Loucy (cell line): Measurements from ENCODE around the gene SEC16A.

Experiments used
- EZH2phosphoT487 ChIP-seq: fragments of 200-600 bp; IDR thresholded peaks from 2 replicates; pipeline ENCODE4 v1.6.1; 2018; ENCODE audit warnings: antibody characterized with exemption, mild to moderate bottlenecking, moderate library complexity, borderline replicate concordance
- TF ChIP-seq, protein P1 (sequence below): fragments of 200-600 bp; sonication (generic); conservative IDR thresholded peaks from 2 replicates; pipeline ENCODE4 v1.5.1; 2014; ENCODE audit warnings: mild to moderate bottlenecking, antibody characterized with exemption, low read length

DNA sequence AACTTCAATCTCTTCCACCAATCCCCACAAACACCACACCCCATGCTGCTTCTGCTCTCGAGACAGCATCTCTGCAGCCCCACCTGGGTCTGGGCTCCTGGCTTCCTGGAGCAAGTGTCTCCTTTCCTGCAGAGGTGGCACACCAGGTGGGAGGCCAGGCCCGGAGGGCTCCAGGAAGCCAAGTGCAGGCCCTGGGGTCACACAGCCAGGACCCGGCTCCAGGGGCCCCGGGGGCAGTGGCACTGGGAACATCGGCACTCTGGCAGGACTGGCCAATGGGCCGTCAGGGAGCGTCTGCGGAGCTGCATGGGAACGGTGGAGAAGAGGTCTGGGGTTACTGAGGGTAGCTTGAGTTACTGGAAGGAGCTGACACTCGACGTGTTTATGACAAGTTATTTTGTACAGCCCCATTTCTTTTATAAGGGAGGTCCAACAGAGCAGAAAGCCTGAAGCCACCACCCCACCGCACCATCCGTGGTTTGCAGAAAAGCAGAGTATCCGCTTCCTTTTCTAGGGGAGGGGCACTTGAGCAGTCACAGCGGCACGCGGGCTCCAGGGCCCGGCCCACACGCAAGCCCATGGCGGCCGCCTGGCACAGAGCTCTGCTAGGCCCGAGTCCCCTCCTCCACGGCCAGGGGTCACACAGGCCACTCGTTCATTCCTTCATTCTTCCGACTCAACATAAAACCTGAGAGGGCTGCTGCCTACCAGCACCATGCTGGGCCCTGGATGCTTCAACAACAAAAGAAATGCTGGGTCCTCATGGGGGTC, 28.6 kb downstream of the SEC16A start:
- TF ChIP-seq, protein P1, sequence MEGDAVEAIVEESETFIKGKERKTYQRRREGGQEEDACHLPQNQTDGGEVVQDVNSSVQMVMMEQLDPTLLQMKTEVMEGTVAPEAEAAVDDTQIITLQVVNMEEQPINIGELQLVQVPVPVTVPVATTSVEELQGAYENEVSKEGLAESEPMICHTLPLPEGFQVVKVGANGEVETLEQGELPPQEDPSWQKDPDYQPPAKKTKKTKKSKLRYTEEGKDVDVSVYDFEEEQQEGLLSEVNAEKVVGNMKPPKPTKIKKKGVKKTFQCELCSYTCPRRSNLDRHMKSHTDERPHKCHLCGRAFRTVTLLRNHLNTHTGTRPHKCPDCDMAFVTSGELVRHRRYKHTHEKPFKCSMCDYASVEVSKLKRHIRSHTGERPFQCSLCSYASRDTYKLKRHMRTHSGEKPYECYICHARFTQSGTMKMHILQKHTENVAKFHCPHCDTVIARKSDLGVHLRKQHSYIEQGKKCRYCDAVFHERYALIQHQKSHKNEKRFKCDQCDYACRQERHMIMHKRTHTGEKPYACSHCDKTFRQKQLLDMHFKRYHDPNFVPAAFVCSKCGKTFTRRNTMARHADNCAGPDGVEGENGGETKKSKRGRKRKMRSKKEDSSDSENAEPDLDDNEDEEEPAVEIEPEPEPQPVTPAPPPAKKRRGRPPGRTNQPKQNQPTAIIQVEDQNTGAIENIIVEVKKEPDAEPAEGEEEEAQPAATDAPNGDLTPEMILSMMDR = no peak
- TF ChIP-seq EZH2phosphoT487 = no peak
